GM18511 (cell line): ENCODE results near the gene PABPC1L.

Experiments
- ATAC-seq: cut with Tn5 transposase; IDR thresholded peaks from one replicate; pipeline ENCODE4 v1.9.1; 2021; ENCODE audit warnings: mild to moderate bottlenecking, moderate library complexity; ENCODE audit not compliant: unreplicated experiment

PABPC1L gene

DNA sequence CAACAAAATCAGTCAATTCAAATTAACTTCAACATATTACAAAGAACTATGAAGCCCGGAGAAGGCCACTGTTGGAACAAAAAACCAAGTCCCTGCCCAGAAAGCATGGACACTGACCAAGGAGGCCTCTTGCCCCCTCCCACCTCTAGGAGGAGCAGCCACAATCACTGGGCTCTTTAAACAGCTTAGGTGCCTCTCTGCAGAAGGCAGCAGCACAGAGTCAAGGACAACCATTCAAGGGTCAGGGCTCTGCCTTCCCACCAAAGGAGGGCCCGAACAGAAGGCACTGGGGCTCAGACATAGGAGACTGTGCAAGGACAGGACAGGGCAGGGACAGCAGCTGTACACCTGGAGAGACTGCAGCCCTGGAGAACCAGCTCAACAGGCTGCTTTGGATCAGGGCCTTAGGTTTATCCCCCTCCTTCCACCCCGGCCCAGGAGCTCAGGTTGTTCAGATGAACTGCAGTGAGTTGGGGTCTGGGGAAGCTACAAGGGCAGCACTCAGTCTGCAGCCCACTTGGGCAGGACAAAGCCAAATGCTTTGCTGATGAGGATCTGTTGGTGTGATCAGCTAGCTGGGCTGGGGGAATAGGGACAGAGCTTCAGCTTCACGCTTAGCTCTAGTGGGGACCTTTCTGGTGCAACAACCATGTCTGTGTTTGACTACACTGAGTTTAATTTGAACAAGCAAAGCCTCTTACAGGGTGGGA is 32.6 kb downstream of the PABPC1L start:
- ATAC-seq, result no peak

DNA sequence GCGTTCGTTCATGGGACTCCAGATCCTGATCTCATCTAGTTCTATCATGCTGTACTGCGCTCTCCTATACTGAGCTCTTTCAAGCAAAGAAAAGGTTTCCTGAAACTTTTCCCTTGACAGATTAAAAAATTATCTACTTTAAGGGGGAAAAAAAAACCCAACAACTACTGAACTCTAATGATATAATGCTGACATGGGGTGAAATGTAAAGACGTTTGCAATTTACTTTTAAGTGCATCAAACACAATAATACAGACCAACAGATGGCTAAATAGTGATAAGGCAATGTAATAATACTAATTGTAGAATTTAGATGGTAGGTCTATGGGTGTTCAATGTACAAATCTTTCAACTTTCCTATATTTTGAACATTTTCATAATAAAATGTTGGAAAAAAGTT is 34.0 kb downstream of the PABPC1L start:
- ATAC-seq, result no peak

DNA sequence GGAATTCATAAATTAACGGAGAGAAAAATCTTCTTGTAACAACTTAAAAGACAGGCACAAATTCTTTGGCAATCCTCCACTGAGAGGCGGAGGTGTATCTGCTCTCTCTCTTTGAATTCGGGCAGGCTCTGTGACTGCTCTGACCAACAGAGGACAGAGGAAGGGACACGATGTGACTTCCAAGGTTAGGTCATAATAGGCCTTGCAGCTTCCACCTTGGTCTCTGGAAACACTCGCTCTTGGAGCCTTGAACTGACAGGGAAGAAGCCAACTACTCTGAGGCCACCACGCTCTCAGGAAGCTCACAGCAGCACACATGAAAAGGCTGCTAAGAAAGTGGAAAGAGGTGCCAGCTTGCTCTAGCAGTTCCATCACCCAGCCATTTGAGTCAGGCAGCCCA is 35.4 kb downstream of the PABPC1L start:
- ATAC-seq, result no peak

DNA sequence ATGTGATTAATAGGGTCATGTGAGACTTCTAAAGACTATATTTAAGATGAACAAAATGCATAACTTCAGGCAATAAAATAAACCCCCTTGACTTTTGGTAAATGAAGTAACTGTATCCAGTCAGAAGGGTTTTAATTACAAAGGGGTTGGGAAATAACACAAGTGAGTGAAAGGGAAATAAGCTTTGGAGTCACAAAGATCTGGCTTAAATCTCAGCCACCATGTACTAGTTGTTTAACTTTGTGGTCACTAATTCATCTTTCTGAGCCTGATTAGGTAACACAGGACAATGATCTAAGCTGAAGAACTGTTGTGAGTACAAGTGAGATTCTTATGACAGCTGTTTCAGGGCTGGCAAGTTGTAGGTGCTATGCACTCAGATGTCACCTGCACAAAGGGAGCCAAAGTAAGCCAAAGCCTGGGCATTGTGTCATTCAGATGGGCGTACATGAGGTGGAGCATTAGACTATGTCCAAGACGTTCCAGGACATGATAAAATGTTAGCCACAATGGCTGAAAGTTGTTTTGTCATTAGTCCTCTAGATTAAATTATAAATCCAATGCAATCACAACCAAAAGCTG is 36.5 kb downstream of the PABPC1L start:
- ATAC-seq, result no peak

DNA sequence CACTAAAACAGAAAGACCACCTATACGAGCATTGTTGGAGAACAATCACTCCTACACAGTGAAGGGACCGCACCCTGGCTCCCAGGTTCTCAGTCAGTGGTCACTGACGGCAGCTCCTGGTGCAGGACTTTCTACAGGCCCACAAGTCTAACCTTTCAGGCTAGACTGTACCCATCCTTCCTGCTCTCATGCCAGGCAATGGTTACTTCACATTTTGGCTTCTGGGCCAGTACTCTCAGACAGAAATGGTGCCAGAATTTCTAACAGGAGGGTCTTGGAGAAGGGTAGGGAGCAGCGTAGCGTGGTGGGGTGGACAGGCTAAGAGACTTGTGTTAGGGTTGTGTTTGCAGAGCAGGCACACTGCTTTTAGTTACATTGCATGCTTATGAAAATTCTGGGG is 38.2 kb downstream of the PABPC1L start:
- no peak for ATAC-seq

GRCh38 chr20:44948513-44948912 is 38.7 kb downstream of the PABPC1L start:
- no peak for ATAC-seq

DNA sequence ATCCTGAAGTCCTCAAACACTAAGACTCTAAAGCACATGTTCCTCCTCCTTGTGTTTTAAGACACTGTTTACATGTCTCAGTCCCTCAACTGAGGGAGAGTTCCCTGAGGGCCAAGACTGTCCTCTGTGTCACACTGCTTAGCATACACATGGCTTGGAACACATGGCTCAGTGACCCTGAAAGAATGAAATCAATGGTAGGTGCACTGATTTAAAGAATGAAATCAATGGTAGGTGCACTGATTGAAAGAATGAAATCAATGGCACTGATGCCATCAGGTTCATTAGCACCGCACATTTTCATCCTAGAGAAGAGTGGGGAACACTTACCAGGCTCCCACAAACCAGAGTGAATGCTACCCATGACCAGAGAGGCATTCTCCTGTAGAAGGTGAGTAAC is 40.5 kb downstream of the PABPC1L start:
- no peak for ATAC-seq

GRCh38 chr20:44952731-44953130 is 42.9 kb downstream of the PABPC1L start:
- no peak for ATAC-seq

DNA sequence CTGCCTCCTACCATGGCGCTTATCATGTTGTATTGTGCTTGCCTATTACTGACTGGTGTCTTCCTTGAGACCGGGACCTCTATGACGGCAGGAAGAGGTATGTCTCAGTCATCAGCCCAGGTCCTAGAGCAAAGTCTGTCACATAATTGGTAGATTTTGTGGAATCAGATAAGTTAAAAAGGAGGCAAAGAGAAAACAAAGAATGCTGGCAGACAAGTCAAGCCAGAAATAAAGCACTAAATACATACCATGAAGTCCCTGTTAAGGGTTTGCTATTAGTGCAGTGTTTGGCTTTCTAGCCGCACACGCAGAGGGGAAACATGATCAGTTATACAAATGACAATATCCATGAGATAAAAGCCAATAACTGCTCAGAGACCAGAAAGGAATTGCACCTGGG is 44.4 kb downstream of the PABPC1L start:
- ATAC-seq, result no peak

DNA sequence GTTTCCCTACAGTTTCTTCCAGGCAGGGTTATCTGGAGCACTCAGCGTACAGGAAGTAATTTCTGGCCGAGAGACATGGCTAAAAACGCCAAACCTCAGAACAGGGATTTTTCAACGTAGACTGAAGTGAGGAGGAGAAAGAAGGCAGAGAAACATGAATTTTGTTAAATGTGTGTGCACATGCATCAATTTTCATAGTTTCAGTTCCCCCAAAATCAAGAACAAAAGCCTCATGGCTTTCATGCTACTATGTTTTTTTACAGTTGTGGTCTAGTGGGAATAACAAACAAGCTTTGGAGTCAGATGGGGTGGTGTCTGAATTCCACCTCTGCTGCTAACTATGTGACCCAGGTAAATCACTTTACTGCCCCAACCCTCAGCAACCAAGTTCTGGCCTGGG is 45.4 kb downstream of the PABPC1L start:
- no peak for ATAC-seq

DNA sequence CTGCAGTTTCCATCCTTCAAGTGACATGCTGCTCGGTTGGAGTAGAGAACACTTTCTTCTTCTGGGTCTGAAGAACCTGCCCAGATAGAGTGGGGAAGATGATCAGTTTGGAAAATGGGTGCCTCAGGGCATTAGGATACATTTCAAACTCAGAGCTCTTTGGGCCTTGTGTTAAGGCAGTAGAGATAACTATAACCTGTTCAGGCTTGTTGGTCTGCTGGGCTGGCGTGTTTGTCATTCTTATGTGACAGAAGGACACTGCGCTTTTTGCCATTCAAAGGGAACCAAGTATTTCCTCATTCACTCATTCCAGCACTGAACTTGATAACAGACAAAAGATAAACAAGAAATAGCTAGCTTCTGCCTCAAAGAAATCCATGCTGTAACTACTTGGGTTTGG is 46.5 kb downstream of the PABPC1L start:
- no peak for ATAC-seq

- no peak for ATAC-seq
Measured at GRCh38 chr20:44958276-44958675, 48.4 kb downstream of the PABPC1L start.

DNA sequence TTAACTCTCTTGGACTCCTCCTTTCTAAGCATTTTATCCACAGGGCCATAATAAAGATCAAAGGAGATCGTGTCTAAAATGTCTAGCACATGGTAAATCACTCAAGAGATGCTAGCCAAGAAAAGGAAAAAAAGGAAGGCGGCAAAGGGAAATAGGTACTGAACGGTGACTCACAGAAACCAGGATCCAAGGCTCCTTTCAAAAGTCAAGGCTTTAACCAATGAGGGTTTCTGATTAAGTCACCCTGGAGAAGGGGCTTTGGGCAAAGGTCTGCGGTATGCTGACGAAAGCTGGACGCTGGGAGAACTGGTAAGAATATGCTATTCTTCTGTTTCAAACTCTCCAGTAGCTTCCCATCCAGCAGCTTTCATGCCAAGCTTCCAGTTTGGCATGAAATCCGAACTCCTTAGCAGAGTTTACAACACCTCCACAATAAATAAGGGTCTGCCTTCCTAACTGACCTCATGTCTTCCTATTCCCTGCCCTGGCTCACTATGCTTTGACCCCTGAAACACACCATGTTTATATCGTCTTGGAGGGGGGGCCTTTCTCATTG is 49.3 kb downstream of the PABPC1L start:
- no peak for ATAC-seq

DNA sequence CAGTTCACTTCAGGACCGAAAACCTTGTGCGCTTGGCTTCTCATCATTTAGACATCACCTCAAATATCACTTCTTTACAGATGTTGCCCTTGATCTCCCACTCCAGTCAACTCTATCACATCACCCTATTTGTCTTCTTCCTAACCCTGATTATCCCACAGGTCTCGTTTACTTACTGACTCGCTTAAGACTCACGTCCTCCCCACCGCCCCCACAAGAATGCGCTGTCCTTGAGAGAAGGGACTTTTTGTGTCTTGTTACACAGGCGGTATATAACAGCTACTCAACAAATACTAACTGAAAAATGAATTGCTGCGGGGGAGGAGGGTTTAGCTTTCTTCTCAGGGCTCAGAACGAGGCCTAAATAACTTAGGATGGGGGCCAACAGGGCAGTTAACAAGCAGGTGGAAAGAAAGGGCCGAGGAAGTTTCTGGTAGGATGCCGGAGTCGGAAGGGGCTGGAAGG is 49.8 kb downstream of the PABPC1L start:
- ATAC-seq, result peak; percentile 45

GRCh38 chr20:44960103-44960852 is 50.4 kb downstream of the PABPC1L start, which contains the start of gene TOMM34:
Gene TOMM34, minus strand, starts transcription at chr20:44960397. Its CDS starts 64 bp downstream, at chr20:44960333.
- ATAC-seq, result peak; percentile 87

- no peak for ATAC-seq
Measured at GRCh38 chr20:44961011-44961869, 51.4 kb downstream of the PABPC1L start.

DNA sequence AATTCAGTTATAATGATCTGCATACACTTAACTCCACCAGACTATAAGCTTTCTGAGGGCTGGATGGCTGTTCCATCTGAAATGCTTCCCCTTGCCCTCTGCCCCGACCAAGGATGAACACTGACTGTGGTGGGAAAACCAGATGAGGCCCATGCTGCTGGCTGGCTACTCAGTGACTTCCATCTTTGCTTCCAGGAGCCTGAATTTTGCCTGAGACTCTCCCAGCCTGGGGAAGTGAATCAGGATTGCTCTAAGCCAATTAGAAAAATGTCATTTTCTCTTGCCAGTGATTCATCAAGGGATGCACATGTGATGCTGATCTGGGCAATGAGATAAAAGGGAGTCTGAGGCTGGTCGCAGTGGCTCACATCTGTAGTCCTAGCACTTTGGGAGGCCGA is 52.0 kb downstream of the PABPC1L start:
- ATAC-seq, result no peak

DNA sequence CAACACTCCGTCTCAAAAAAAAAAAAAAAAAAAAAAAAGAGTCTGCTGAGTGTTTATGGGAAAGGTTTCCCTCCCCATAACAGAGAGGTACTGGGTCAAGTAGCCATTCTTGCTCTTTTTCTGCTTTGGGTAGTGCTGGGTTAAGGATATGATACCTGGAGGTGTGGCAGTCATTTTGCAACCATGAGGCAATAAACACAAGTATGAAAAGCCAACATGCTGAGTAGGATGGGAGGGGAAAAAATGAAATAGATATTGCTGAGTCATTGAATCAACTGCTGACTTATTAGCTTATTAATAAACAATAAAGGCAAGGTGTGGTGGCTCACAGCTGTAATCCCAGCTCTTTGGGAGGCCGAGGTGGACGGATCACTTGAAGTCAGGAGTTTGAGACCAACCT is 52.6 kb downstream of the PABPC1L start:
- no peak for ATAC-seq

GRCh38 chr20:44963325-44964215 is 53.7 kb downstream of the PABPC1L start:
- no peak for ATAC-seq

DNA sequence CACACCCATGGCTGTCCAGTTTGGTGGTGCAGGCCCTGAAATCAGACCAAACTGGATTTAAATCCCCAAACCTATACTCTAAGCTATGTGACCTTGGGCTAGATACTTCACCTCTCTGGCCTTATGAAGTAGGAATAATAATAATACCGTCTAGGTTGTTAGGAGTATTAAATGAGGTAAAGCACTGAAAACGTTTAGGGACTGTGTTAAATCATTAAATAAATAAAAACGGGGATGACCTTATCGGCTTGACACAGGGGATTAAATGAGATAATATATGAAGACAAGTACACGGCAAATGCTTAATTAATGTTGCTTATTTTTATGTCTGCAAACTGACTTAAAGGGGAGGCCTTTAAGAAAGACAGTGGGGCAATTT is 55.8 kb downstream of the PABPC1L start:
- ATAC-seq, result no peak
